ENCODE results near the gene KCTD15.

DNA sequence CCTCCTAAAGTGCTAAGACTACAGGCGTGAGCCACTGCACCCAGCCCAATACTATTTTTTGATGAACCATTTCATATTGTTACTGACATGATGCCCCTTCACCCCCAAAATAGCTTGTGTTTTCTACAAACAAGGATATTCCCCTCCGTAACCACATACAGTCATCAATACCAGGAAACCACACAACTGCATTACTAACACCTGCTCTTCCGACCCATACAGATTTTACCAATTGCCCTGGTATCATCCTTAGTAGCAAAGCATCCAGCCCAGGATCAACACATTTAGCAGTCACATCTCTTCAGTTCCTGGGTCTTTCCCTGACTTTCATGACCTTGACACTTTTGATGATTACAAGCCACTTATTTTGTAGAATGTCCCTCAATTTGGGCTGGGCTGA lies 33.6 kb downstream of the KCTD15 start:
- TF ChIP-seq, protein P1, sequence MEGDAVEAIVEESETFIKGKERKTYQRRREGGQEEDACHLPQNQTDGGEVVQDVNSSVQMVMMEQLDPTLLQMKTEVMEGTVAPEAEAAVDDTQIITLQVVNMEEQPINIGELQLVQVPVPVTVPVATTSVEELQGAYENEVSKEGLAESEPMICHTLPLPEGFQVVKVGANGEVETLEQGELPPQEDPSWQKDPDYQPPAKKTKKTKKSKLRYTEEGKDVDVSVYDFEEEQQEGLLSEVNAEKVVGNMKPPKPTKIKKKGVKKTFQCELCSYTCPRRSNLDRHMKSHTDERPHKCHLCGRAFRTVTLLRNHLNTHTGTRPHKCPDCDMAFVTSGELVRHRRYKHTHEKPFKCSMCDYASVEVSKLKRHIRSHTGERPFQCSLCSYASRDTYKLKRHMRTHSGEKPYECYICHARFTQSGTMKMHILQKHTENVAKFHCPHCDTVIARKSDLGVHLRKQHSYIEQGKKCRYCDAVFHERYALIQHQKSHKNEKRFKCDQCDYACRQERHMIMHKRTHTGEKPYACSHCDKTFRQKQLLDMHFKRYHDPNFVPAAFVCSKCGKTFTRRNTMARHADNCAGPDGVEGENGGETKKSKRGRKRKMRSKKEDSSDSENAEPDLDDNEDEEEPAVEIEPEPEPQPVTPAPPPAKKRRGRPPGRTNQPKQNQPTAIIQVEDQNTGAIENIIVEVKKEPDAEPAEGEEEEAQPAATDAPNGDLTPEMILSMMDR (IDR thresholded peaks at IDR 0.05; ENCODE audit: insufficient read depth, low read length, poor library complexity, severe bottlenecking) = no peak
- no peak for TF ChIP-seq EZH2phosphoT487 (conservative IDR thresholded peaks at IDR 0.05; ENCODE audit: low read length)
